ENCODE data around the gene SMIM7. TPM values are rescaled to one million over a fixed set of nuclear protein-coding genes. Genes with fewer than 3 reads are reported as not detected.
"Not testable (repeated sequence)": the region's sequence is repeated elsewhere in the genome, so short reads cannot be mapped to it uniquely, and the experiment has no call there.

SMIM7 gene
- total and polyA plus RNA-seq, 7 donors, result 16.1 to 76.9 (median 50.0) TPM

DNA sequence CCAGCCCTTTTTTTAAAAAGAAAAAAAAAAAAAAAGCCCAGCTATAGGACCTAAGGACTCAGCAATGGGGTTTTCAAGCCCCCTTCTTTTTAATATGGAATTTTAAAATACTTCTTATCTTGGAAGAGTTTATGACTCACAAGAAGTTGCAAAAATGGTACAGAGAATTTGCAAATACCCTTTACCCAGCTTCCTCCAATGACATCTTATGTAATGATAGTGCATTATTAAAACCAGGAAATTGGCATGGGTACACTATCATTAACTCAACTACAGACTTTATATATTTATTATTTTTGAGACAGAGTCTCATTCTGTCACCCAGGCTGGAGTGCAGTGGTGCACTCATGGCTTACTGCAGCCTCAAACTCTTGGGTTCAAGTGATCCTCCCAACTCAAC, 17.1 kb upstream of the SMIM7 start:
- intact Hi-C loops (cut with DNase I), result no loop called here
- Histone ChIP-seq H3K4me3 (no peak overlapping the region), H3K27ac (no peak overlapping the region), H3K27me3 (ENCODE audit: insufficient read depth in 3 of 3, low read length in 2 of 3) (no peaks in the 10 kb centered on the region), H3K36me3 (ENCODE audit: insufficient read depth in 1 of 2, low read depth in 1 of 2) (peaks cover 0 to 28% of the 10 kb centered on the region in 2 donors), H3K4me1 (peaks cover 24% of the 10 kb centered on the region), H3K9me3 (no peaks in the 10 kb centered on the region)
- ATAC-seq, result no peak
- TF ChIP-seq, protein P1, sequence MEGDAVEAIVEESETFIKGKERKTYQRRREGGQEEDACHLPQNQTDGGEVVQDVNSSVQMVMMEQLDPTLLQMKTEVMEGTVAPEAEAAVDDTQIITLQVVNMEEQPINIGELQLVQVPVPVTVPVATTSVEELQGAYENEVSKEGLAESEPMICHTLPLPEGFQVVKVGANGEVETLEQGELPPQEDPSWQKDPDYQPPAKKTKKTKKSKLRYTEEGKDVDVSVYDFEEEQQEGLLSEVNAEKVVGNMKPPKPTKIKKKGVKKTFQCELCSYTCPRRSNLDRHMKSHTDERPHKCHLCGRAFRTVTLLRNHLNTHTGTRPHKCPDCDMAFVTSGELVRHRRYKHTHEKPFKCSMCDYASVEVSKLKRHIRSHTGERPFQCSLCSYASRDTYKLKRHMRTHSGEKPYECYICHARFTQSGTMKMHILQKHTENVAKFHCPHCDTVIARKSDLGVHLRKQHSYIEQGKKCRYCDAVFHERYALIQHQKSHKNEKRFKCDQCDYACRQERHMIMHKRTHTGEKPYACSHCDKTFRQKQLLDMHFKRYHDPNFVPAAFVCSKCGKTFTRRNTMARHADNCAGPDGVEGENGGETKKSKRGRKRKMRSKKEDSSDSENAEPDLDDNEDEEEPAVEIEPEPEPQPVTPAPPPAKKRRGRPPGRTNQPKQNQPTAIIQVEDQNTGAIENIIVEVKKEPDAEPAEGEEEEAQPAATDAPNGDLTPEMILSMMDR (IDR thresholded peaks at IDR 0.05), result no peak
- no peak for DNase-seq

- no peaks in the 10 kb centered on the region for H3K9me3 ChIP-seq
- no peak overlapping the region for H3K4me3 ChIP-seq
- peak overlapping the region; percentile 23 for H3K27ac ChIP-seq
- H3K36me3 ChIP-seq (ENCODE audit: insufficient read depth in 1 of 2, low read depth in 1 of 2), result peaks cover 0 to 20% of the 10 kb centered on the region in 2 donors
- WGBS, 3 donors, result 76 to 93% (median 81%) methylated on average over 15 of the region's 15 CpGs
- H3K27me3 ChIP-seq (ENCODE audit: insufficient read depth in 3 of 3, low read length in 2 of 3), result no peaks in the 10 kb centered on the region
- TF ChIP-seq, protein P1 (IDR thresholded peaks at IDR 0.05), result no peak
- intact Hi-C loops (cut with DNase I), result no loop called here
- DNase-seq (no peak), ATAC-seq (no peak)
- peaks cover 24% of the 10 kb centered on the region for H3K4me1 ChIP-seq
Observed at GRCh38 chr19:16676101-16676798, 16.3 kb upstream of the SMIM7 start.

- WGBS, 3 donors, result 54 to 72% (median 69%) methylated on average over 4 of the region's 4 CpGs
- H3K4me3 ChIP-seq; DNase-seq; H3K27me3 ChIP-seq (ENCODE audit: insufficient read depth in 3 of 3, low read length in 2 of 3); H3K9me3 ChIP-seq; H3K36me3 ChIP-seq (ENCODE audit: insufficient read depth in 1 of 2, low read depth in 1 of 2); intact Hi-C loops (cut with DNase I); ATAC-seq: not testable (repeated sequence)
- peaks cover 24% of the 10 kb centered on the region for H3K4me1 ChIP-seq
- H3K27ac ChIP-seq, result peak overlapping the region; percentile 75
Observed at GRCh38 chr19:16673839-16674238, 13.9 kb upstream of the SMIM7 start.

GRCh38 chr19:16673231-16673630, 13.3 kb upstream of the SMIM7 start:
- Histone ChIP-seq H3K9me3 (no peaks in the 10 kb centered on the region), H3K27ac (peak overlapping the region; percentile 75), H3K4me1 (peaks cover 24% of the 10 kb centered on the region), H3K27me3 (ENCODE audit: insufficient read depth in 3 of 3, low read length in 2 of 3) (no peaks in the 10 kb centered on the region), H3K4me3 (no peak overlapping the region), H3K36me3 (ENCODE audit: insufficient read depth in 1 of 2, low read depth in 1 of 2) (no peaks in the 10 kb centered on the region)
- 34 to 54% (median 48%) methylated on average over 3 of the region's 3 CpGs for WGBS, 3 donors
- TF ChIP-seq, protein P1 (IDR thresholded peaks at IDR 0.05), result no peak
- ATAC-seq (no peak), DNase-seq (no peak)
- intact Hi-C loops (cut with DNase I), result no loop called here

GRCh38 chr19:16671652-16672274, 11.8 kb upstream of the SMIM7 start:
- TF ChIP-seq, protein P1 (IDR thresholded peaks at IDR 0.05), result no peak
- H3K36me3 ChIP-seq (ENCODE audit: insufficient read depth in 1 of 2, low read depth in 1 of 2), result no peaks in the 10 kb centered on the region
- no peaks in the 10 kb centered on the region for H3K9me3 ChIP-seq
- DNase-seq (peak; percentile 74 to 92), ATAC-seq (peak; percentile 88 to 96 (median 94))
- intact Hi-C loops (cut with DNase I), result no loop called here
- peaks cover 29% of the 10 kb centered on the region for H3K4me1 ChIP-seq
- 29 to 40% (median 31%) methylated on average over 12 of the region's 12 CpGs for WGBS, 3 donors
- H3K27ac ChIP-seq, result peak overlapping the region; percentile 83
- H3K27me3 ChIP-seq (ENCODE audit: insufficient read depth in 3 of 3, low read length in 2 of 3), result no peaks in the 10 kb centered on the region
- no peak overlapping the region for H3K4me3 ChIP-seq

All from psoas muscle (tissue), 8 donors.